Transverse colon (tissue), 4 donors: Measurements from ENCODE around the gene LAMTOR3. TPM values are rescaled to one million over a fixed set of nuclear protein-coding genes. Genes with fewer than 3 reads are reported as not detected.

Experiments used
- DNase-seq: peaks from one replicate; pipeline ENCODE4 v3.0.0-alpha.2; 2019
- H3K27ac ChIP-seq, 4 donors: fragments of 200-600 bp; sonication (generic); 2 replicates each; pipeline ENCODE4 v1.5.1; 2016 to 2018; ENCODE audit warnings: inconsistent platforms in 4 of 4
- H3K27me3 ChIP-seq: fragments of 200-600 bp; sonication (generic); 2 replicates; pipeline ENCODE4 v1.5.1; 2017; ENCODE audit warnings: inconsistent platforms
- H3K36me3 ChIP-seq, 4 donors: fragments of 200-600 bp; sonication (generic); 2 replicates each; pipeline ENCODE4 v1.5.1; 2017 to 2019; ENCODE audit warnings: inconsistent platforms in 4 of 4
- H3K4me1 ChIP-seq, 4 donors: fragments of 200-600 bp; sonication (generic); 2 replicates each; pipeline ENCODE4 v1.5.1; 2017 to 2020; ENCODE audit warnings: inconsistent platforms in 4 of 4
- H3K4me3 ChIP-seq, 4 donors: fragments of 200-600 bp; sonication (generic); 1 replicate in 1 of 4; 2 replicates in 3 of 4; pipeline versions ENCODE4 v1.5.1 to v1.6.1; 2017 to 2019; ENCODE audit warnings: inconsistent platforms in 4 of 4
- H3K9me3 ChIP-seq, 2 donors: fragments of 200-600 bp; sonication (generic); 2 replicates each; pipeline ENCODE4 v1.5.1; 2017 to 2019; ENCODE audit warnings: inconsistent platforms in 2 of 2
- EP300 ChIP-seq: sonication (generic); formaldehyde crosslinking; IDR thresholded peaks from one replicate; pipeline ENCODE4 v1.6.1; 2017; ENCODE audit warnings: antibody characterized with exemption, low read depth
- POLR2A ChIP-seq: fragments of 450-650 bp; IDR thresholded peaks from one replicate; pipeline ENCODE4 v1.6.1; 2016; ENCODE audit warnings: antibody characterized with exemption, mild to moderate bottlenecking, moderate library complexity
- POLR2AphosphoS5 ChIP-seq, 3 donors: sonication (generic); formaldehyde crosslinking; IDR thresholded peaks; one replicate each; pipeline ENCODE4 v1.6.1; 2016; ENCODE audit warnings: antibody characterized with exemption in 3 of 3
- WGBS, 2 donors: methylation state at CpG; one replicate each; pipeline ENCODE4 v1.1.5; 2018; ENCODE audit warnings: low coverage in 1 of 2; 5-methylcytosine and 5-hydroxymethylcytosine counted together
- in situ Hi-C, 4 donors: fragments of 200-750 bp; cut with MboI; loops; one replicate each; pipeline versions ENCODE4 v1.15.0 to v1.15.1; 2017; ENCODE audit warnings: low sequenced_read_pairs in 3 of 4, low pct_ligation_motif_present in 1 of 4, low pct_unique_long_range_greater_than_20kb in 1 of 4
- intact Hi-C: fragments of 100-400 bp; cut with DNase I; formaldehyde crosslinking; loops from one replicate; pipeline ENCODE4 v1.15.1; 2023; ENCODE audit warnings: low total_unique reads
- total RNA-seq, 4 donors: library from RNA; depleted of rRNA; stranded (reverse); fragments of >200 nt; gene quantifications; one replicate each; pipeline ENCODE4 v1.1.0, GENCODE V29; 2016
- TF ChIP-seq, protein P1 (sequence below), 5 experiments: fragments of 200-600 bp in 3 of 5; fragments of 450-650 bp in 2 of 5; sonication (generic) in 3 of 5; IDR thresholded peaks; 1 replicate in 2 of 5; 2 replicates in 3 of 5; pipeline ENCODE4 v1.5.1; 2016 to 2017; ENCODE audit warnings: antibody characterized with exemption in 5 of 5, inconsistent platforms in 3 of 5, mild to moderate bottlenecking in 2 of 5, moderate library complexity in 1 of 5

LAMTOR3 gene
- total RNA-seq, 4 donors from 2014 or later = 1.00 to 60.3 (median 32.0) TPM

GRCh38 chr4:99848591-99849001, 45.6 kb downstream of the LAMTOR3 start:
- no peak for DNase-seq
- Histone ChIP-seq H3K27me3 (no peaks in the 10 kb centered on the region), H3K4me3 (no peak overlapping the region), H3K36me3 (no peaks in the 10 kb centered on the region), H3K4me1 (no peaks in the 10 kb centered on the region), H3K9me3 (no peaks in the 10 kb centered on the region), H3K27ac (no peak overlapping the region)
- WGBS, 2 donors = 86 to 93% methylated on average over 3 to 4 of the region's 4 CpGs
- intact Hi-C loops (no loop called here), in situ Hi-C loops (no loop called here)
- no peak for TF ChIP-seq EP300
- no peak for TF ChIP-seq POLR2AphosphoS5 (IDR thresholded peaks at IDR 0.05)
- no peak for TF ChIP-seq POLR2A

DNA sequence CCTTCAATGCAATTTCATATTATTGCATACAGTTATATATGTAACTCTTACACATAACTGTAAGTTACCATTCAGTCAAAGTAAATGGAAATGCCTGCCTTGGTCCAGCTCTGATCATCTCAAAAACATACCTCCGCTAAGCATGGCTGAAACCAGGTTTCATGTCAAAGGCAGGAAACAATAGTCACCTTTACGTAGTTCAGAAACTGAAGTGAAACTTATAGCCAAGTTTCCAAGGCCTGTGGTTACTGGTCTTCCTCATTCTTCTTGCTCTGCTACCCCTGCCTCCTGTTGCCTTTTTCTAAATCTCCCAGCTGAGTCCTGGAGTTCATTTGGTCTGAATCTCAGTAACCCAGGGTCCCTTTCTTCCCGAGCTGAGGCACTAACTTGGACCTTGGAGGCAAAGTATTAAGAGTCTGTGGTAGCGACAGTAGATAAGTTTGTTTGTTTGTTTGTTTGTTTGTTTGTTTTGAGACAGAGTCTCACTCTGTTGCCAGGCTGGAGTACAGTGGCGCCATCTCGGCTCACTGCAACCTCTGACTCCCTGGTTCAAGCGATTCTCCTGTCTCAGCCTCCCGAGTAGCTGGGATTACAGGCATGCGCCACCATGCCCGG, 46.8 kb downstream of the LAMTOR3 start:
- no peak overlapping the region for H3K4me3 ChIP-seq
- no peaks in the 10 kb centered on the region for H3K4me1 ChIP-seq
- in situ Hi-C loops (no loop called here), intact Hi-C loops (no loop called here)
- peak overlapping the region in 1 of 4 donors; percentile 29 for H3K27ac ChIP-seq
- no peak for DNase-seq
- 80 to 89% methylated on average over 8 to 10 of the region's 10 CpGs for WGBS, 2 donors
- TF ChIP-seq POLR2AphosphoS5 (IDR thresholded peaks at IDR 0.05) (peak in 1 of 3 donors; percentile 15), EP300 (no peak)
- H3K27me3 ChIP-seq = no peaks in the 10 kb centered on the region
- H3K36me3 ChIP-seq = no peaks in the 10 kb centered on the region
- H3K9me3 ChIP-seq = no peaks in the 10 kb centered on the region

GRCh38 chr4:99846891-99847290, 47.3 kb downstream of the LAMTOR3 start:
- no peak for TF ChIP-seq POLR2A
- TF ChIP-seq EP300 = no peak
- no peak for TF ChIP-seq POLR2AphosphoS5 (IDR thresholded peaks at IDR 0.05)
- TF ChIP-seq, protein P1, sequence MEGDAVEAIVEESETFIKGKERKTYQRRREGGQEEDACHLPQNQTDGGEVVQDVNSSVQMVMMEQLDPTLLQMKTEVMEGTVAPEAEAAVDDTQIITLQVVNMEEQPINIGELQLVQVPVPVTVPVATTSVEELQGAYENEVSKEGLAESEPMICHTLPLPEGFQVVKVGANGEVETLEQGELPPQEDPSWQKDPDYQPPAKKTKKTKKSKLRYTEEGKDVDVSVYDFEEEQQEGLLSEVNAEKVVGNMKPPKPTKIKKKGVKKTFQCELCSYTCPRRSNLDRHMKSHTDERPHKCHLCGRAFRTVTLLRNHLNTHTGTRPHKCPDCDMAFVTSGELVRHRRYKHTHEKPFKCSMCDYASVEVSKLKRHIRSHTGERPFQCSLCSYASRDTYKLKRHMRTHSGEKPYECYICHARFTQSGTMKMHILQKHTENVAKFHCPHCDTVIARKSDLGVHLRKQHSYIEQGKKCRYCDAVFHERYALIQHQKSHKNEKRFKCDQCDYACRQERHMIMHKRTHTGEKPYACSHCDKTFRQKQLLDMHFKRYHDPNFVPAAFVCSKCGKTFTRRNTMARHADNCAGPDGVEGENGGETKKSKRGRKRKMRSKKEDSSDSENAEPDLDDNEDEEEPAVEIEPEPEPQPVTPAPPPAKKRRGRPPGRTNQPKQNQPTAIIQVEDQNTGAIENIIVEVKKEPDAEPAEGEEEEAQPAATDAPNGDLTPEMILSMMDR (IDR thresholded peaks at IDR 0.05) = no peak
- in situ Hi-C loops = no loop called here
- DNase-seq = no peak
- intact Hi-C loops = no loop called here
- WGBS, 2 donors = 63 to 86% methylated on average over 1 of the region's 1 CpG
- no peaks in the 10 kb centered on the region for H3K9me3 ChIP-seq
- H3K4me1 ChIP-seq = no peaks in the 10 kb centered on the region
- no peaks in the 10 kb centered on the region for H3K36me3 ChIP-seq
- no peak overlapping the region for H3K4me3 ChIP-seq
- H3K27me3 ChIP-seq = no peaks in the 10 kb centered on the region
- H3K27ac ChIP-seq = peak overlapping the region in 1 of 4 donors; percentile 29

- Histone ChIP-seq H3K4me3 (no peak overlapping the region), H3K9me3 (no peaks in the 10 kb centered on the region), H3K27ac (no peak overlapping the region), H3K27me3 (no peaks in the 10 kb centered on the region), H3K4me1 (no peaks in the 10 kb centered on the region), H3K36me3 (no peaks in the 10 kb centered on the region)
- no peak for DNase-seq
- in situ Hi-C loops (no loop called here), intact Hi-C loops (no loop called here)
- 58 to 80% methylated on average over 2 of the region's 2 CpGs for WGBS, 2 donors
- TF ChIP-seq EP300 (no peak), POLR2AphosphoS5 (IDR thresholded peaks at IDR 0.05) (no peak), POLR2A (no peak)
- TF ChIP-seq, protein P1 (IDR thresholded peaks at IDR 0.05) = no peak
Measured at GRCh38 chr4:99845708-99846469, 48.3 kb downstream of the LAMTOR3 start.

DNA sequence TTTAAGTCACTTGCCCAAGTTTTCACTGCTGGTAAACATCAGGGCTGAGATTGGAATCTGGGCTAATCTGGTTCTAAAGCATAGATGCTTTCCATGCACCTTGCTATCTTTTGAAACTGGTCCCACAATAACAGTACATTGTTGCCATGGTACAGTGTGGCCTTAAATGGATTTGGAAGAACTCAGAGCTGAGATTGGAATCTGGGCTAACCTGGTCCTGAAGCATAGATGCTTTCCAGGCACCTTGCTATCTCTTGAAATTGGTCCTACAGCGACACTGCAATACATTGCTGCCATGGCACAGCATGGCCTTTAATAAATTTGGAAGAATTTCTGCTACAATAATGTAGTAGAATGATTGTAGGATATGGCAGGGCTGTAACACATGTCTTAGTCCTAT, 49.0 kb downstream of the LAMTOR3 start:
- no peak for DNase-seq
- Histone ChIP-seq H3K27ac (no peak overlapping the region), H3K36me3 (no peaks in the 10 kb centered on the region), H3K9me3 (no peaks in the 10 kb centered on the region), H3K4me1 (no peaks in the 10 kb centered on the region), H3K4me3 (no peak overlapping the region), H3K27me3 (no peaks in the 10 kb centered on the region)
- no peak for TF ChIP-seq EP300
- TF ChIP-seq, protein P1 (IDR thresholded peaks at IDR 0.05) = no peak
- no peak for TF ChIP-seq POLR2A
- no peak for TF ChIP-seq POLR2AphosphoS5 (IDR thresholded peaks at IDR 0.05)
- in situ Hi-C loops = no loop called here
- 63 to 100% methylated on average over 1 of the region's 1 CpG for WGBS, 2 donors
- intact Hi-C loops = no loop called here
